ENCODE data around the gene ADAP1. TPM values are rescaled to one million over a fixed set of nuclear protein-coding genes. Genes with fewer than 3 reads are reported as not detected.

ADAP1 gene
- total and polyA plus RNA-seq, 2 of the 8 experiments (the other 6 are each of a cell fraction or from before 2014, with no cell fraction given), result 5.8 to 6.1 TPM

GRCh38 chr7:978049-978346, 23.5 kb upstream of the ADAP1 start:
- Histone ChIP-seq H4K8ac (ENCODE audit: extremely low read depth, insufficient read depth, low read length) (no peak overlapping the region), H2BK5ac (ENCODE audit: low read depth, low read length) (no peak overlapping the region), H2BK20ac (ENCODE audit: low read length) (no peak overlapping the region), H3K23ac (ENCODE audit: insufficient read length) (no peak overlapping the region), H2BK120ac (replicated peaks; ENCODE audit: low read depth, low read length) (no peak overlapping the region), H4K20me1 (replicated peaks in 1 of 2; ENCODE audit: control insufficient read depth in 1 of 2, insufficient read depth in 2 of 2, low read length in 2 of 2) (peaks cover 0 to 5% of the 10 kb centered on the region in 2 experiments), H2BK15ac (ENCODE audit: low read length) (no peak overlapping the region), H3K79me1 (ENCODE audit: low read depth, low read length) (peaks cover 3% of the 10 kb centered on the region), H3K4me3 (ENCODE audit: extremely low read depth in 1 of 4, insufficient read depth in 2 of 4, low read depth in 3 of 4, low read length in 4 of 4) (no peak overlapping the region), H4K5ac (ENCODE audit: insufficient read length, low read depth, low read length) (no peak overlapping the region), H3K23me2 (ENCODE audit: low read depth, low read length) (peaks cover 3% of the 10 kb centered on the region; the same call in 1 of the 2 replicates), H3K14ac (ENCODE audit: insufficient read length) (no peak overlapping the region), H2AFZ (ENCODE audit: low read length) (no peak overlapping the region), H3K4ac (replicated peaks; ENCODE audit: insufficient read length, low read depth, low read length) (no peak overlapping the region), H3K56ac (replicated peaks; ENCODE audit: insufficient read length, low read depth, low read length) (no peak overlapping the region), H3K4me1 (replicated peaks in 1 of 4; ENCODE audit: control insufficient read depth in 3 of 4, insufficient read depth in 4 of 4, low read length in 3 of 4) (peaks cover 0 to 6% (median 3%) of the 10 kb centered on the region in 4 experiments; a peak in 5 of 7 replicates), H3K36me3 (ENCODE audit: control insufficient read depth in 2 of 4, insufficient read depth in 4 of 4, low read length in 3 of 4) (peaks cover 0 to 3% (median 0%) of the 10 kb centered on the region in 4 experiments; a peak in 2 of 8 replicates), H3K4me2 (ENCODE audit: insufficient read depth in 1 of 2, low read depth in 2 of 2, low read length in 2 of 2) (no peak overlapping the region), H3K27ac (ENCODE audit: low read depth, low read length) (no peak overlapping the region), H3K9ac (replicated peaks in 1 of 4; ENCODE audit: extremely low read depth in 1 of 4, low read depth in 3 of 4, low read length in 3 of 4) (no peak overlapping the region), H3K79me2 (ENCODE audit: control insufficient read depth in 1 of 2, insufficient read depth in 2 of 2, low read length in 2 of 2) (peaks cover 4 to 14% of the 10 kb centered on the region in 2 experiments; a peak in 3 of 4 replicates), H2BK12ac (ENCODE audit: low read depth, low read length) (no peak overlapping the region), H4K91ac (replicated peaks; ENCODE audit: insufficient read length, low read length) (no peak overlapping the region), H2AK5ac (ENCODE audit: low read depth, low read length) (no peak overlapping the region), H3K9me3 (ENCODE audit: insufficient read depth in 2 of 2, low read depth in 1 of 2, low read length in 1 of 2) (no peaks in the 10 kb centered on the region), H3K18ac (ENCODE audit: extremely low read depth, low read length) (no peak overlapping the region), H3K27me3 (replicated peaks in 1 of 4; ENCODE audit: control insufficient read depth in 3 of 4, extremely low read depth in 1 of 4, insufficient read depth in 3 of 4, low read length in 3 of 4) (no peaks in the 10 kb centered on the region)
- WGBS, 2 experiments (ENCODE audit: extremely low coverage in 1 of 2, insufficient coverage in 1 of 2, insufficient read length in 1 of 2, insufficient replicate concordance in 2 of 2, low coverage in 1 of 2, low lambda C conversion rate in 2 of 2, missing lambda C conversion rate in 1 of 2), result 86% methylated on average over 7 of the region's 7 CpGs; no CpG with 5 or more reads in 1 of the 2 experiments
- ChIA-PET POLR2A (ENCODE audit: partially characterized antibody) (interaction anchor here (0.9 to 3.2 kb wide), 4 partner anchors 11 to 64 kb away, joined by 3 to 10 read pairs (median 4); no protein-coding TSS in a partner anchor), CTCF (ENCODE audit: partially characterized antibody) (interaction anchor here (1.1 to 3.9 kb wide), 11 partner anchors 11 to 205 kb away, joined by 3 to 32 read pairs (median 4); partner anchors contain the start of gene GPR146)
- DNase-seq (ENCODE audit: low read depth in 1 of 2, low spot score in 2 of 2), result no peak
- no peak for FAIRE-seq
- TF ChIP-seq TCF12 (IDR thresholded peaks at IDR 0.05; ENCODE audit: low read depth, low read length), result no peak
- TF ChIP-seq POLR2AphosphoS5 (IDR thresholded peaks at IDR 0.05; ENCODE audit: low read depth, low read length), result no peak
- no peak for TF ChIP-seq HDAC6 (IDR thresholded peaks at IDR 0.05; ENCODE audit: low read depth, low read length)
- no peak for TF ChIP-seq GABPA (IDR thresholded peaks at IDR 0.05; ENCODE audit: borderline replicate concordance, insufficient read depth, low read length)
- no peak for TF ChIP-seq SP2 (IDR thresholded peaks at IDR 0.05; ENCODE audit: low read length)
